Measurements from ENCODE around the gene ADGRF3.
A peak's percentile ranks its signal among the peaks of the same experiment; 100 is the strongest.
"Not testable (repeated sequence)": the region's sequence is repeated elsewhere in the genome, so short reads cannot be mapped to it uniquely, and the experiment has no call there.

The ADGRF3 gene

GRCh38 chr2:26380281-26380680 lies 33.7 kb upstream of the ADGRF3 start:
- Histone ChIP-seq H3K36me3 (replicated peaks in 1 of 2; ENCODE audit: control insufficient read depth in 2 of 2, insufficient read depth in 2 of 2, low read length in 2 of 2) (peaks cover 4 to 96% of the 10 kb centered on the region in 2 donors), H3K4me2 (ENCODE audit: insufficient read depth, low read length, poor library complexity, severe bottlenecking) (no peak overlapping the region)

GRCh38 chr2:26376799-26377198 lies 30.2 kb upstream of the ADGRF3 start:
- Histone ChIP-seq H3K4me1 (ENCODE audit: control insufficient read depth in 2 of 2, insufficient read depth in 1 of 2, low read depth in 1 of 2, low read length in 2 of 2) (no peaks in the 10 kb centered on the region), H4K8ac (ENCODE audit: low read depth, low read length) (no peak overlapping the region), H4K91ac (ENCODE audit: low read depth, low read length, poor library complexity) (no peak overlapping the region), H3K36me3 (replicated peaks in 1 of 2; ENCODE audit: control insufficient read depth in 2 of 2, insufficient read depth in 2 of 2, low read length in 2 of 2) (peaks cover 15 to 100% of the 10 kb centered on the region in 2 donors), H2AK5ac (ENCODE audit: low read depth, low read length) (no peak overlapping the region), H3K18ac (ENCODE audit: low read length) (no peak overlapping the region), H3K27me3 (ENCODE audit: control insufficient read depth in 3 of 3, insufficient read depth in 3 of 3, low read depth in 1 of 3, low read length in 3 of 3) (no peaks in the 10 kb centered on the region), H3K4me3 (ENCODE audit: low read length in 2 of 2) (no peak overlapping the region), H3K79me1 (ENCODE audit: low read depth, low read length) (no peaks in the 10 kb centered on the region), H2BK12ac (ENCODE audit: low read length) (no peak overlapping the region), H2BK120ac (ENCODE audit: low read depth, low read length) (no peak overlapping the region), H3K27ac (replicated peaks; ENCODE audit: low read length) (no peak overlapping the region), H3K9ac (ENCODE audit: low read depth, low read length, poor library complexity) (no peak overlapping the region), H3K14ac (ENCODE audit: low read length) (no peak overlapping the region), H3K23ac (ENCODE audit: low read depth, low read length, poor library complexity) (no peak overlapping the region), H3K4me2 (ENCODE audit: insufficient read depth, low read length, poor library complexity, severe bottlenecking) (no peak overlapping the region), H2BK5ac (ENCODE audit: low read length) (no peak overlapping the region), H3K9me3 (replicated peaks in 1 of 2; ENCODE audit: control insufficient read depth in 2 of 2, insufficient read depth in 1 of 2, low read depth in 1 of 2, low read length in 2 of 2) (peaks cover 0 to 18% of the 10 kb centered on the region in 2 donors), H3K4ac (ENCODE audit: low read length) (no peak overlapping the region), H2AFZ (ENCODE audit: low read length) (no peak overlapping the region), H2BK15ac (ENCODE audit: low read length) (no peak overlapping the region)
- DNase-seq (ENCODE audit: low spot score): no peak
- WGBS, 2 donors (ENCODE audit: extremely low coverage in 2 of 2, insufficient read length in 2 of 2, insufficient replicate concordance in 1 of 2): no CpG with 5 or more reads among the region's 1 CpG

More at GRCh38 chr2:26380281-26380680, 33.7 kb upstream of the ADGRF3 start:
- Histone ChIP-seq H3K18ac (ENCODE audit: low read length) (no peak overlapping the region), H3K4me1 (ENCODE audit: control insufficient read depth in 2 of 2, insufficient read depth in 1 of 2, low read depth in 1 of 2, low read length in 2 of 2) (peaks cover 0 to 2% of the 10 kb centered on the region in 2 donors), H3K14ac (ENCODE audit: low read length) (no peak overlapping the region), H3K23ac (ENCODE audit: low read depth, low read length, poor library complexity) (no peak overlapping the region), H3K27me3 (ENCODE audit: control insufficient read depth in 3 of 3, insufficient read depth in 3 of 3, low read depth in 1 of 3, low read length in 3 of 3) (no peaks in the 10 kb centered on the region), H2AFZ (ENCODE audit: low read length) (no peak overlapping the region), H3K9me3 (replicated peaks in 1 of 2; ENCODE audit: control insufficient read depth in 2 of 2, insufficient read depth in 1 of 2, low read depth in 1 of 2, low read length in 2 of 2) (peaks cover 0 to 5% of the 10 kb centered on the region in 2 donors), H2AK5ac (ENCODE audit: low read depth, low read length) (no peak overlapping the region), H3K27ac (replicated peaks; ENCODE audit: low read length) (no peak overlapping the region), H3K9ac (ENCODE audit: low read depth, low read length, poor library complexity) (no peak overlapping the region), H2BK12ac (ENCODE audit: low read length) (no peak overlapping the region), H3K79me1 (ENCODE audit: low read depth, low read length) (no peaks in the 10 kb centered on the region), H3K4me3 (ENCODE audit: low read length in 2 of 2) (no peak overlapping the region), H2BK15ac (ENCODE audit: low read length) (no peak overlapping the region), H4K91ac (ENCODE audit: low read depth, low read length, poor library complexity) (no peak overlapping the region), H3K4ac (ENCODE audit: low read length) (no peak overlapping the region), H2BK120ac (ENCODE audit: low read depth, low read length) (no peak overlapping the region), H4K8ac (ENCODE audit: low read depth, low read length) (no peak overlapping the region), H2BK5ac (ENCODE audit: low read length) (no peak overlapping the region)
- no peak for DNase-seq (ENCODE audit: low spot score)
- no CpG with 5 or more reads among the region's 2 CpGs for WGBS, 2 donors (ENCODE audit: extremely low coverage in 2 of 2, insufficient read length in 2 of 2, insufficient replicate concordance in 1 of 2)

GRCh38 chr2:26370909-26371308 lies 24.3 kb upstream of the ADGRF3 start:
- not testable (repeated sequence) for H3K27me3 ChIP-seq (ENCODE audit: control insufficient read depth in 3 of 3, insufficient read depth in 3 of 3, low read depth in 1 of 3, low read length in 3 of 3)

GRCh38 chr2:26369664-26370063 lies 23.1 kb upstream of the ADGRF3 start:
- not testable (repeated sequence) for H2AK5ac ChIP-seq (ENCODE audit: low read depth, low read length); H2BK5ac ChIP-seq (ENCODE audit: low read length); H2BK12ac ChIP-seq (ENCODE audit: low read length); H2BK120ac ChIP-seq (ENCODE audit: low read depth, low read length); H4K8ac ChIP-seq (ENCODE audit: low read depth, low read length); H3K18ac ChIP-seq (ENCODE audit: low read length); H3K4ac ChIP-seq (ENCODE audit: low read length); H3K9ac ChIP-seq (ENCODE audit: low read depth, low read length, poor library complexity); H4K91ac ChIP-seq (ENCODE audit: low read depth, low read length, poor library complexity); H3K79me1 ChIP-seq (ENCODE audit: low read depth, low read length); H3K14ac ChIP-seq (ENCODE audit: low read length); H3K4me3 ChIP-seq (ENCODE audit: low read length in 2 of 2); H2BK15ac ChIP-seq (ENCODE audit: low read length); H3K23ac ChIP-seq (ENCODE audit: low read depth, low read length, poor library complexity); H2AFZ ChIP-seq (ENCODE audit: low read length); H3K27me3 ChIP-seq (ENCODE audit: control insufficient read depth in 3 of 3, insufficient read depth in 3 of 3, low read depth in 1 of 3, low read length in 3 of 3)
- Histone ChIP-seq H3K9me3 (replicated peaks in 1 of 2; ENCODE audit: control insufficient read depth in 2 of 2, insufficient read depth in 1 of 2, low read depth in 1 of 2, low read length in 2 of 2) (peaks cover 0 to 15% of the 10 kb centered on the region in 2 donors), H3K4me2 (ENCODE audit: insufficient read depth, low read length, poor library complexity, severe bottlenecking) (peak overlapping the region; percentile 22), H3K4me1 (ENCODE audit: control insufficient read depth in 2 of 2, insufficient read depth in 1 of 2, low read depth in 1 of 2, low read length in 2 of 2) (peaks cover 10 to 12% of the 10 kb centered on the region in 2 donors), H3K27ac (replicated peaks; ENCODE audit: low read length) (peak overlapping the region; percentile 65), H3K36me3 (replicated peaks in 1 of 2; ENCODE audit: control insufficient read depth in 2 of 2, insufficient read depth in 2 of 2, low read length in 2 of 2) (peaks cover 12 to 67% of the 10 kb centered on the region in 2 donors)
- DNase-seq (ENCODE audit: low spot score): peak; percentile 45
- WGBS, 2 donors (ENCODE audit: extremely low coverage in 2 of 2, insufficient read length in 2 of 2, insufficient replicate concordance in 1 of 2): no CpG with 5 or more reads among the region's 2 CpGs

More at GRCh38 chr2:26370909-26371308, 24.3 kb upstream of the ADGRF3 start:
- not testable (repeated sequence) for H3K23ac ChIP-seq (ENCODE audit: low read depth, low read length, poor library complexity); H2BK15ac ChIP-seq (ENCODE audit: low read length); H4K91ac ChIP-seq (ENCODE audit: low read depth, low read length, poor library complexity); H3K14ac ChIP-seq (ENCODE audit: low read length); H2BK120ac ChIP-seq (ENCODE audit: low read depth, low read length); H3K79me1 ChIP-seq (ENCODE audit: low read depth, low read length); H3K4me2 ChIP-seq (ENCODE audit: insufficient read depth, low read length, poor library complexity, severe bottlenecking); H3K9ac ChIP-seq (ENCODE audit: low read depth, low read length, poor library complexity); H3K4ac ChIP-seq (ENCODE audit: low read length); H2BK12ac ChIP-seq (ENCODE audit: low read length); H2AFZ ChIP-seq (ENCODE audit: low read length); H3K27ac ChIP-seq (replicated peaks; ENCODE audit: low read length); H3K18ac ChIP-seq (ENCODE audit: low read length); H2BK5ac ChIP-seq (ENCODE audit: low read length); H2AK5ac ChIP-seq (ENCODE audit: low read depth, low read length); H3K4me3 ChIP-seq (ENCODE audit: low read length in 2 of 2); H4K8ac ChIP-seq (ENCODE audit: low read depth, low read length); DNase-seq (ENCODE audit: low spot score)
- no CpG with 5 or more reads among the region's 31 CpGs for WGBS, 2 donors (ENCODE audit: extremely low coverage in 2 of 2, insufficient read length in 2 of 2, insufficient replicate concordance in 1 of 2)
- H3K9me3 ChIP-seq (replicated peaks in 1 of 2; ENCODE audit: control insufficient read depth in 2 of 2, insufficient read depth in 1 of 2, low read depth in 1 of 2, low read length in 2 of 2): peaks cover 0 to 15% of the 10 kb centered on the region in 2 donors
- H3K4me1 ChIP-seq (ENCODE audit: control insufficient read depth in 2 of 2, insufficient read depth in 1 of 2, low read depth in 1 of 2, low read length in 2 of 2): peaks cover 10 to 12% of the 10 kb centered on the region in 2 donors
- H3K36me3 ChIP-seq (replicated peaks in 1 of 2; ENCODE audit: control insufficient read depth in 2 of 2, insufficient read depth in 2 of 2, low read length in 2 of 2): peaks cover 14 to 69% of the 10 kb centered on the region in 2 donors
